K562 (cell line): ENCODE data around the gene VPS13D. TPM values are rescaled to one million over a fixed set of nuclear protein-coding genes. Genes with fewer than 3 reads are reported as not detected.

ENCODE experiments used
- ATAC-seq: fragments of 200-7000 bp; cut with Tn5 transposase; 3 replicates; pipeline ENCODE4 v1.9.1; 2020; ENCODE audit warnings: moderate library complexity
- BruUV-seq: library from RNA; stranded (reverse); fragments of 400-500 nt; replicated peaks from 2 replicates; lab custom pipeline; 2021; lab: Mats Ljungman, UMichigan
- CTCF ChIA-PET: fragments of 300-600 bp; formaldehyde crosslinking; extraction: SDS; loops from one replicate; lab custom pipeline; 2021; ENCODE audit warnings: low intra/inter-chr PET ratio; lab: Yijun Ruan, JAX
- POLR2A ChIA-PET: fragments of 300-600, 350-650 bp; sonication (Branson Sonifier 250); formaldehyde crosslinking; extraction: SDS; loops from one replicate; lab custom pipeline; 2021; ENCODE audit warnings: antibody characterized with exemption, inconsistent platforms; lab: Yijun Ruan, JAX
- DNase-seq, 4 experiments: peaks; one replicate each; pipeline versions ENCODE4 v3.0.0 to v3.0.0-alpha.2; 2011 to 2018; ENCODE audit warnings: low spot score in 3 of 4, mixed read lengths in 3 of 4; ENCODE audit errors: extremely low read depth in 1 of 4
- FAIRE-seq: peaks from 2 replicates; lab custom pipeline; 2011; peaks lifted over from hg19 to GRCh38; lab: Jason Lieb, UNC
- H2AFZ ChIP-seq: 2 replicates; pipeline ENCODE4 v1.6.0; 2011; ENCODE audit warnings: low read depth, low read length, control low read depth, inconsistent platforms
- H3K27ac ChIP-seq: fragments of 200-600 bp; 3 replicates; pipeline ENCODE4 v1.8.0; 2011; ENCODE audit warnings: low read depth, mild to moderate bottlenecking, control low read depth, inconsistent platforms, low read length, moderate library complexity, mixed read lengths; ENCODE audit errors: extremely low read depth
- H3K27me3 ChIP-seq, 2 experiments: fragments of 300-600 bp in 1 of 2; 2 replicates in 1 of 2; 3 replicates in 1 of 2; pipeline versions ENCODE4 v1.6.0 to v1.8.0; 2011; ENCODE audit warnings: inconsistent platforms in 2 of 2, low read length in 2 of 2, mild to moderate bottlenecking in 1 of 2, mixed read lengths in 1 of 2, moderate library complexity in 1 of 2; ENCODE audit not compliant: control insufficient read depth in 2 of 2, insufficient read depth in 2 of 2
- H3K36me3 ChIP-seq: fragments of 300-600 bp; 3 replicates; pipeline ENCODE4 v1.8.0; 2011; ENCODE audit warnings: mild to moderate bottlenecking, low read length, inconsistent platforms; ENCODE audit not compliant: control insufficient read depth, insufficient read depth
- H3K4me1 ChIP-seq, 2 experiments: fragments of 200-600 bp in 1 of 2; replicated peaks in 1 of 2; 2 replicates in 1 of 2; 3 replicates in 1 of 2; pipeline versions ENCODE4 v1.5.1 to v1.8.0; 2011; ENCODE audit warnings: inconsistent platforms in 2 of 2, low read length in 2 of 2, mild to moderate bottlenecking in 1 of 2, mixed read lengths in 1 of 2, moderate library complexity in 1 of 2; ENCODE audit not compliant: control insufficient read depth in 2 of 2, insufficient read depth in 2 of 2
- H3K4me2 ChIP-seq: 2 replicates; pipeline ENCODE4 v1.6.1; 2011; ENCODE audit warnings: low read length, control low read depth, inconsistent platforms, mixed read lengths; ENCODE audit not compliant: insufficient read depth
- H3K4me3 ChIP-seq: fragments of 200-600 bp; sonication (generic), shearing (Covaris generic); 2 replicates; pipeline ENCODE4 v1.5.1; 2016; ENCODE audit warnings: control low read depth, inconsistent platforms
- H3K79me2 ChIP-seq: fragments of 200-600 bp; 3 replicates; pipeline ENCODE4 v1.8.0; 2011; ENCODE audit warnings: low read length, inconsistent platforms; ENCODE audit not compliant: control insufficient read depth, insufficient read depth
- H3K9ac ChIP-seq, 2 experiments: 2 replicates each; pipeline versions ENCODE4 v1.6.0 to v1.6.1; 2011; ENCODE audit warnings: low read depth in 2 of 2, low read length in 2 of 2, control low read depth in 1 of 2, inconsistent platforms in 1 of 2, mild to moderate bottlenecking in 1 of 2, mixed read lengths in 1 of 2; ENCODE audit not compliant: insufficient read depth in 1 of 2
- H3K9me1 ChIP-seq: one replicate; pipeline ENCODE4 v1.6.0; 2011; ENCODE audit warnings: inconsistent platforms, mild to moderate bottlenecking, low read length, moderate library complexity; ENCODE audit not compliant: control insufficient read depth, insufficient read depth
- H3K9me3 ChIP-seq: replicated peaks from 2 replicates; pipeline ENCODE4 v1.5.1; 2011; ENCODE audit warnings: low read depth, low read length, inconsistent platforms; ENCODE audit not compliant: control insufficient read depth, insufficient read depth
- H4K20me1 ChIP-seq: replicated peaks from 2 replicates; pipeline ENCODE4 v1.6.1; 2011; ENCODE audit warnings: low read length, inconsistent platforms, mixed read lengths; ENCODE audit not compliant: control insufficient read depth, insufficient read depth
- CREB3L1 ChIP-seq: fragments of 450-650 bp; IDR thresholded peaks from 2 replicates; pipeline ENCODE4 v1.6.1; 2014; ENCODE audit warnings: low read depth, mild to moderate bottlenecking, moderate library complexity, borderline replicate concordance
- CTCF ChIP-seq, 3 experiments: IDR thresholded peaks in 2 of 3; conservative IDR thresholded peaks in 1 of 3; 2 replicates each; pipeline ENCODE4 v1.5.1; 2011 to 2012; ENCODE audit warnings: low read length in 3 of 3, mild to moderate bottlenecking in 3 of 3, control low read depth in 2 of 3, improper control_type of control experiment in 1 of 3, inconsistent platforms in 1 of 3, low read depth in 1 of 3, mixed read lengths in 1 of 3, moderate library complexity in 1 of 3; ENCODE audit not compliant: insufficient read depth in 2 of 3
- ESRRA ChIP-seq: fragments of 450-650 bp; IDR thresholded peaks from 2 replicates; pipeline ENCODE4 v1.6.1; 2014; ENCODE audit warnings: low read depth, mild to moderate bottlenecking, moderate library complexity, borderline replicate concordance
- GABPA ChIP-seq: fragments of 200-800 bp; sonication (Bioruptor generic); conservative IDR thresholded peaks from 2 replicates; pipeline ENCODE4 v1.6.1; 2016; ENCODE audit warnings: low read depth, missing genetic modification characterization, missing compliant biosample characterization
- MCM3 ChIP-seq: fragments of 450-650 bp; IDR thresholded peaks from 2 replicates; pipeline ENCODE4 v1.6.1; 2016
- SRSF1 ChIP-seq: fragments of 200-400 bp; formaldehyde crosslinking; IDR thresholded peaks from 2 replicates; pipeline ENCODE4 v1.6.1; 2017; ENCODE audit warnings: mild to moderate bottlenecking, low read depth, low read length, moderate library complexity
- TEAD2 ChIP-seq: fragments of 450-650 bp; IDR thresholded peaks from 2 replicates; pipeline ENCODE4 v1.6.1; 2016; ENCODE audit warnings: missing genetic modification characterization, control low read depth, missing compliant biosample characterization
- TEAD4 ChIP-seq, 2 experiments: sonication (generic) in 1 of 2; formaldehyde crosslinking in 1 of 2; IDR thresholded peaks; 2 replicates each; pipeline versions ENCODE4 v1.6.1 to v1.8.0; 2012 to 2022; ENCODE audit warnings: borderline replicate concordance in 1 of 2, inconsistent platforms in 1 of 2, low read length in 1 of 2, mild to moderate bottlenecking in 1 of 2, missing genetic modification reagents in 1 of 2
- ZFX ChIP-seq: sonication (generic); formaldehyde crosslinking; IDR thresholded peaks from 2 replicates; pipeline ENCODE4 v1.8.0; 2022; ENCODE audit warnings: mild to moderate bottlenecking, missing genetic modification reagents, moderate library complexity
- ZNF764 ChIP-seq: fragments of 250-450 bp; sonication (Bioruptor Pico); IDR thresholded peaks from 2 replicates; pipeline ENCODE4 v1.4.0; 2020; ENCODE audit warnings: low read depth, mild to moderate bottlenecking, moderate library complexity
- WGBS: fragments of 100-300 bp; shearing (Covaris generic); methylation state at CpG from one replicate; pipeline ENCODE4 v1.1.6; 2016; ENCODE audit warnings: low coverage, mixed read lengths; ENCODE audit not compliant: insufficient coverage; ENCODE audit errors: missing lambda C conversion rate; 5-methylcytosine and 5-hydroxymethylcytosine counted together
- in situ Hi-C: fragments of 300-500 bp; cut with MboI; formaldehyde crosslinking; loops from 4 replicates; pipeline ENCODE4 v1.15.0; 2018; ENCODE audit warnings: inconsistent platforms, mixed read lengths
- intact Hi-C: fragments of 100-400 bp; cut with micrococcal nuclease; formaldehyde crosslinking; loops from 2 replicates; pipeline ENCODE4 v1.14.2; 2022
- polyA plus RNA-seq, 8 experiments: library from polyadenylated mRNA; depleted of rRNA in 4 of 8; stranded (reverse) in 5 of 8; unstranded in 3 of 8; fragments of >200 nt; fragmentation: Nextera tagmentation in 2 of 8; fragmentation: Illumina TruSeq in 1 of 8; extraction: Ambion mirVana in 2 of 8; extraction: Trizol in 1 of 8; gene quantifications; 2 replicates each; pipeline versions ENCODE4 v1.2.1 to v1.2.3, GENCODE V29; 2011 to 2014; ENCODE audit warnings: inconsistent platforms in 1 of 8, missing spikeins in 1 of 8
- total RNA-seq, 7 experiments: library from RNA; depleted of rRNA in 6 of 7; stranded (reverse); fragments of >200 nt in 6 of 7; fragmentation: Illumina TruSeq in 2 of 7; extraction: Trizol in 2 of 7; gene quantifications; 2 replicates each; pipeline versions ENCODE4 v1.2.1 to v1.2.3, GENCODE V29; 2011 to 2021; ENCODE audit warnings: low replicate concordance in 1 of 7

VPS13D gene
- total and polyA plus RNA-seq, 9 of the 15 experiments (the other 6 are each of a cell fraction or from before 2014, with no cell fraction given), result 6.1 to 51.5 (median 38.5) TPM

GRCh38 chr1:12420171-12420570 is 190.3 kb downstream of the VPS13D start:
- 0 out of 2 replicates have a peak, but pooled peaks have one; percentile 10 for TF ChIP-seq ZFX (CRISPR knock-in tag)
- TF ChIP-seq TEAD2, result no peak
- 0 out of 2 replicates have a peak, but pooled peaks have one; percentile 30 for TF ChIP-seq TEAD4 (IDR thresholded peaks at IDR 0.05; ENCODE audit: low read length)
- TF ChIP-seq TEAD4 (CRISPR knock-in tag; IDR thresholded peaks at IDR 0.05; ENCODE audit: borderline replicate concordance), result no peak
- no TSS peak for BruUV-seq
- no peak overlapping the region for H3K4me2 ChIP-seq
- FAIRE-seq, result no peak
- in situ Hi-C loops (no loop called here), intact Hi-C loops (no loop called here)
- no peak overlapping the region for H3K9ac ChIP-seq
- no peaks in the 10 kb centered on the region for H3K79me2 ChIP-seq
- H2AFZ ChIP-seq, result no peak overlapping the region
- WGBS, result 57% methylated on average over 2 of the region's 2 CpGs
- POLR2A ChIA-PET, result interaction anchor here (1.0 kb wide), 1 partner anchor 9 kb away, joined by 3 read pairs; no protein-coding TSS in a partner anchor
- H3K9me3 ChIP-seq, result no peaks in the 10 kb centered on the region
- no peak overlapping the region; the same call in 2 of the 3 replicates for H3K27ac ChIP-seq
- H3K4me3 ChIP-seq, result no peak overlapping the region
- no peaks in the 10 kb centered on the region for H3K9me1 ChIP-seq
- no peak for DNase-seq
- peaks cover 63% of the 10 kb centered on the region for H3K36me3 ChIP-seq
- H4K20me1 ChIP-seq, result no peaks in the 10 kb centered on the region
- no peak for ATAC-seq
- CTCF ChIA-PET, result no interaction called here
- peaks cover 0 to 3% of the 10 kb centered on the region in 2 experiments; a peak in 3 of 5 replicates for H3K4me1 ChIP-seq
- no peaks in the 10 kb centered on the region for H3K27me3 ChIP-seq

- Histone ChIP-seq H3K4me2 (no peak overlapping the region), H4K20me1 (no peaks in the 10 kb centered on the region), H3K79me2 (no peaks in the 10 kb centered on the region), H3K4me1 (peaks cover 0 to 3% of the 10 kb centered on the region in 2 experiments; a peak in 3 of 5 replicates), H2AFZ (no peak overlapping the region), H3K4me3 (no peak overlapping the region), H3K9ac (no peak overlapping the region), H3K36me3 (peaks cover 45% of the 10 kb centered on the region), H3K9me1 (no peaks in the 10 kb centered on the region), H3K27me3 (no peaks in the 10 kb centered on the region), H3K27ac (no peak overlapping the region), H3K9me3 (no peaks in the 10 kb centered on the region)
- ChIA-PET CTCF (interaction anchor here (0.6 kb wide), 1 partner anchor 28 kb away, joined by 5 read pairs; no protein-coding TSS in a partner anchor), POLR2A (interaction anchor here (0.7 to 2.0 kb wide), 6 partner anchors 9 to 153 kb away, joined by 3 to 6 read pairs (median 4); no protein-coding TSS in a partner anchor)
- BruUV-seq, result no TSS peak
- DNase-seq (peak in 3 of 4 experiments; percentile 42 to 47 (median 45)), ATAC-seq (peak; percentile 85), FAIRE-seq (peak; percentile 15)
- TF ChIP-seq CTCF (IDR thresholded peaks at IDR 0.05 in 2 of 3, conservative IDR thresholded peaks at IDR 0.05 in 1 of 3; ENCODE audit: insufficient read depth in 2 of 3, low read depth in 1 of 3, low read length in 3 of 3), result peak in 2 of 3 experiments; percentile 8 to 24; a peak in 1 of 6 replicates
- TF ChIP-seq GABPA, result no peak
- TF ChIP-seq SRSF1, result no peak
- TF ChIP-seq CREB3L1, result no peak
- no peak for TF ChIP-seq MCM3
- TF ChIP-seq ESRRA, result peak; percentile 63; the same call in 1 of the 2 replicates
- TF ChIP-seq ZNF764 (CRISPR knock-in tag), result peak; percentile 75; the same call in 1 of the 2 replicates
- intact Hi-C loops (no loop called here), in situ Hi-C loops (no loop called here)
Measured at GRCh38 chr1:12422488-12422887, 192.7 kb downstream of the VPS13D start.
